Measurements from ENCODE around the gene GMFB. TPM values are rescaled to one million over a fixed set of nuclear protein-coding genes. Genes with fewer than 3 reads are reported as not detected.
"Not testable (repeated sequence)": the region's sequence is repeated elsewhere in the genome, so short reads cannot be mapped to it uniquely, and the experiment has no call there.

The GMFB gene
- total RNA-seq, 1 donor from 2014 or later: 71.9 TPM

DNA sequence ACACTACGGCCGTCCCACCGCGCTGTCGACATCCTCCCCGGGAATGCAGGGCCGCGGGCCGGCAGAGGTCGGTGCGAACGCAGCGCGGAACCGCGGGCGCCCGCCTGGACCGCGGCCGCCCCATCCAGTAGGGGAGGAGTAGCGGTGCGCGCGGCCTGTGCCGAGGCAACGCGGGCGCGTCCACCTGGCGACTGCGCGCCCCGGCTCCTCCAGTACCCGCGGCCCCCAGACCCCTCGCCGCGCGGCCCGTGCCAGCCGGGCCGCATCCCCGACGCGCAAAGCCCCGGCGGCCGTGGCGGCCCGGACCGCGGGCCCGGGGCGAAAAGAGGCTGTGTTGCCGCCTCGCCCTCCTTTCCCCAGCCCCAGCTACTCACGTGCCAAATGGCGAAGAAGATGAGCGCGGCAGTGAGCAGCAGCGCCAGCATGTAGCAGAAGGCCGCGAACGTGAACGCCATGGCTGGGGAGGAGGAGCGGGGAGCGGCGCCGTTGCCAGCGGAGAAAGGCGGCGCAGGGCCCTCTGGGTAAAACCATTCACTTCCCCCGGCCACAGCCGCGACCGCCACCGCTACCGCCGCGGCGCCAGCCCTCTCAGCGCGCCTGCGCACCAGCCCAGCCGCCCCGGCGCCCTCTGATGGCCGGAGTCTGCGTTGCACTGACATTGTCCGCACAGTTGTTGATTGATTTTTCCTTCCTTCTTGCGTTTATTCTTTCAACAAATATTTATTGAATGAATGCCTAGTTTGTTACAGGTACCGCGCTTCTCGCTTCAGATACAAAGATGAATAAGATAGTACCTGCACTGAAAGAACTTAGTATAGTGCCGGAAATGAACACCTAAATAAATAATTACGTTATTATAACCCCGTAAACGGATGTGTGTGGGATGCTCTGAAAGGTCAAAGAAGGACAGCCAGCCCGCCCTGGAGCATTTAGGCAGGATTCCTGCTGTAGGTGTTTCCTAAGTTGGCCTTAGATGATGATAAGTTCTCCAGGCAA is 47.6 kb downstream of the GMFB start, which contains the start of gene CNIH1:
Gene CNIH1, minus strand, starts transcription at position 502 of the 996 bp plus-strand sequence. Its CDS starts 47 bp downstream, at position 455.
- H3K36me3 ChIP-seq (ENCODE audit: control insufficient read depth, insufficient read depth, low read length): no peaks in the 10 kb centered on the region
- TF ChIP-seq CTCF (IDR thresholded peaks at IDR 0.05; ENCODE audit: insufficient read depth, low read length, poor library complexity, severe bottlenecking): peak; percentile 68
- peak within 1 kb of the TSS; percentile 87 for H3K4me3 ChIP-seq (ENCODE audit: low read depth, low read length)
- H3K27me3 ChIP-seq (ENCODE audit: control insufficient read depth, insufficient read depth, low read length): no peaks in the 10 kb centered on the region
- peak; percentile 48 for DNase-seq (ENCODE audit: low read depth)

DNA sequence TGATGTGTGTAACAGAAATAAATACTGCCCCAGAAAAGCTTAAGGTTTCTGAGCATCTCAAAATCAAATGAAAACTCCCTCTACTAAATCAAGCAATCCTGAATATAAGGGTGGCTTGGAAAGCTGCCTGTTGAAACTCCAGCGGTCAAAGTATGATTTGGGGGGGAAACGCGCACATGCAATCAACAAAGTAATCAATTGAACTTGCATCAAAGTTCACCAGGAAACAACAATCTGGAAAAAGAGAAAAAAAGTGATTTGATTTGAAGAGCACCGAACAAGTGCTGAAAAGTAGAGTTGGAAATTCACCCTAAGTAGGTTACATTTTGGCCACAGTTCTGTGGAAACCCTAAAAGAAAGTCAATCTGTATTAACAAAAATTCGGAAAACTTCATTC is 48.3 kb downstream of the GMFB start:
- no peak for TF ChIP-seq CTCF (IDR thresholded peaks at IDR 0.05; ENCODE audit: insufficient read depth, low read length, poor library complexity, severe bottlenecking)
- H3K36me3 ChIP-seq (ENCODE audit: control insufficient read depth, insufficient read depth, low read length): no peaks in the 10 kb centered on the region
- H3K27me3 ChIP-seq (ENCODE audit: control insufficient read depth, insufficient read depth, low read length): no peaks in the 10 kb centered on the region
- peak overlapping the region; percentile 87 for H3K4me3 ChIP-seq (ENCODE audit: low read depth, low read length)
- DNase-seq (ENCODE audit: low read depth): no peak

DNA sequence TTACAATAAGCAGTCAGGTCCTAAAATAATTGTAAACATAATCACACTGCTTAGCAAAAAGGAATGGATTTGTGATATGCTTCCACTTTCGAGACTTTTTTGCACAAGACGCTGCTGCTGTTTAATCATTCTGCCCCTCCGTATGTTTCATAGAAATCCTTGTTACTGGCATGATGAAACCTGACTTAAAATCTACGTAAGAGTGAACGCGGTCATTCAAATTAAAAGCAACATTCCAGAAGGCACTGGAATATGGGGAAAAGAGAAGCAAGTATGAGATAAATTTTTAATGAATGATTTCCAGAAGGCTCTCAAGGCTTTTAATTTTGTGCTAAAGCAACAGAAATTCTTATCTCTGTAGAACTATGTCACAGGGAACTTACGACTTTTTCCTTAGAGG is 48.7 kb downstream of the GMFB start:
- Histone ChIP-seq H3K36me3 (ENCODE audit: control insufficient read depth, insufficient read depth, low read length) (no peaks in the 10 kb centered on the region), H3K4me3 (ENCODE audit: low read depth, low read length) (peak overlapping the region; percentile 87), H3K27me3 (ENCODE audit: control insufficient read depth, insufficient read depth, low read length) (no peaks in the 10 kb centered on the region)
- DNase-seq (ENCODE audit: low read depth): no peak
- TF ChIP-seq CTCF (IDR thresholded peaks at IDR 0.05; ENCODE audit: insufficient read depth, low read length, poor library complexity, severe bottlenecking): no peak

DNA sequence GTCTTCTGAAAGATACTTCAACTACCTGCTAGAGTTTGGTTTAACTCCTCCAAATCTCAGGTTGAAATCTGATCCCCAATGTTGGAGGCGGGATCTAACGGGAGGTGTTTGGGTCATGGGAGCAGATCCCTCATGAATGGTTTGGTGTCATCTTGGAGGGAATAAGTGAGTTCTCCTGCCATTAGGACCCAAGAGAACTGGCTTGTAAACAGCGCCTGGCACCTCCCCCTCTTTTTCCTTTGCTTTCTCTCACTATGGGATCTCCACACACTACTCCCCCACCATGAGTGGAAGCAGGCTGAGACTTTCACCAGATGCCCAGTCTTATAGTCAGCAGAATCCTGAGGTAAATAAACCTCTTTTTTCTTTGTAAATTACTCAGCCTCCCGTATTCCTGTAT is 50.1 kb downstream of the GMFB start:
- no peaks in the 10 kb centered on the region for H3K36me3 ChIP-seq (ENCODE audit: control insufficient read depth, insufficient read depth, low read length)
- no peak for TF ChIP-seq CTCF (IDR thresholded peaks at IDR 0.05; ENCODE audit: insufficient read depth, low read length, poor library complexity, severe bottlenecking)
- H3K4me3 ChIP-seq (ENCODE audit: low read depth, low read length): no peak overlapping the region
- H3K27me3 ChIP-seq (ENCODE audit: control insufficient read depth, insufficient read depth, low read length): no peaks in the 10 kb centered on the region
- DNase-seq (ENCODE audit: low read depth): no peak

GRCh38 chr14:54437954-54438353 is 50.8 kb downstream of the GMFB start:
- not testable (repeated sequence) for H3K4me3 ChIP-seq (ENCODE audit: low read depth, low read length); H3K36me3 ChIP-seq (ENCODE audit: control insufficient read depth, insufficient read depth, low read length); H3K27me3 ChIP-seq (ENCODE audit: control insufficient read depth, insufficient read depth, low read length); DNase-seq (ENCODE audit: low read depth)

GRCh38 chr14:54435500-54435981 is 53.2 kb downstream of the GMFB start:
- no peak for DNase-seq (ENCODE audit: low read depth)
- Histone ChIP-seq H3K36me3 (ENCODE audit: control insufficient read depth, insufficient read depth, low read length) (no peaks in the 10 kb centered on the region), H3K27me3 (ENCODE audit: control insufficient read depth, insufficient read depth, low read length) (no peaks in the 10 kb centered on the region), H3K4me3 (ENCODE audit: low read depth, low read length) (no peak overlapping the region)
- TF ChIP-seq CTCF (IDR thresholded peaks at IDR 0.05; ENCODE audit: insufficient read depth, low read length, poor library complexity, severe bottlenecking): no peak
